ENCODE measurements around the gene SLC27A4.

DNA sequence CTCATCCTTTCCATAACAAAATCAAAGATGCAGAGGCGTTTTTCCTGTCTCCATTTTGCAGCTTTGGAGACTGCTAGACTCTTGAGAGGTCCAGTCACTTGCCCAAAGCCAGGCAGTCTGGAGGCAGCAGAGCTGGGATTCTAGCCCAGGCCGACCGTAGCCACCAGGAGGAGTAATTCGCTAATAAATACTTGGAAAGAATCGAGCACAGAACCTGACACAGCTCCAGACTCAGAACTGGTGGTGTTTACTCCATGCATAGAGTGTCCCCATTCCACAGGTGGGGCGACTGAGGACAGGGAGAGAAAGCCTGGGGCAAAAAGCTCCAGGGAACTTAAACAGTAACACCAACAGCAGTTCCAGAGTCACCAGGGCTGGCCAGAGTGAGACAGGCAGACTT is 69.7 kb downstream of the SLC27A4 start:
- TF ChIP-seq, protein P1, sequence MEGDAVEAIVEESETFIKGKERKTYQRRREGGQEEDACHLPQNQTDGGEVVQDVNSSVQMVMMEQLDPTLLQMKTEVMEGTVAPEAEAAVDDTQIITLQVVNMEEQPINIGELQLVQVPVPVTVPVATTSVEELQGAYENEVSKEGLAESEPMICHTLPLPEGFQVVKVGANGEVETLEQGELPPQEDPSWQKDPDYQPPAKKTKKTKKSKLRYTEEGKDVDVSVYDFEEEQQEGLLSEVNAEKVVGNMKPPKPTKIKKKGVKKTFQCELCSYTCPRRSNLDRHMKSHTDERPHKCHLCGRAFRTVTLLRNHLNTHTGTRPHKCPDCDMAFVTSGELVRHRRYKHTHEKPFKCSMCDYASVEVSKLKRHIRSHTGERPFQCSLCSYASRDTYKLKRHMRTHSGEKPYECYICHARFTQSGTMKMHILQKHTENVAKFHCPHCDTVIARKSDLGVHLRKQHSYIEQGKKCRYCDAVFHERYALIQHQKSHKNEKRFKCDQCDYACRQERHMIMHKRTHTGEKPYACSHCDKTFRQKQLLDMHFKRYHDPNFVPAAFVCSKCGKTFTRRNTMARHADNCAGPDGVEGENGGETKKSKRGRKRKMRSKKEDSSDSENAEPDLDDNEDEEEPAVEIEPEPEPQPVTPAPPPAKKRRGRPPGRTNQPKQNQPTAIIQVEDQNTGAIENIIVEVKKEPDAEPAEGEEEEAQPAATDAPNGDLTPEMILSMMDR (IDR thresholded peaks at IDR 0.05), result no peak
- TF ChIP-seq POLR2A (IDR thresholded peaks at IDR 0.05) (no peak), EP300 (IDR thresholded peaks at IDR 0.05) (no peak), POLR2AphosphoS5 (IDR thresholded peaks at IDR 0.05) (no peak)
